Left lung (tissue), 10 donors: Measurements from ENCODE around the gene METTL27. TPM values are rescaled to one million over a fixed set of nuclear protein-coding genes. Genes with fewer than 3 reads are reported as not detected.

Experiments used
- ATAC-seq: fragments of 200-7000 bp; cut with Tn5 transposase; one replicate; pipeline ENCODE4 v1.9.1; 2020; ENCODE audit warnings: moderate library complexity
- DNase-seq, 4 donors: peaks; one replicate each; pipeline ENCODE4 v3.0.0-alpha.2; 2013 to 2020
- H3K27ac ChIP-seq, 2 donors: fragments of 200-600 bp; sonication (generic) in 1 of 2; one replicate each; pipeline versions ENCODE4 v1.5.0 to v1.8.0; 2020 to 2021
- H3K27me3 ChIP-seq, 2 donors: fragments of 200-600 bp; sonication (generic) in 1 of 2; one replicate each; pipeline versions ENCODE4 v1.5.0 to v1.8.0; 2020 to 2021
- H3K36me3 ChIP-seq, 2 donors: fragments of 200-600 bp; sonication (generic) in 1 of 2; one replicate each; pipeline versions ENCODE4 v1.5.0 to v1.8.0; 2020 to 2021
- H3K4me1 ChIP-seq, 2 donors: fragments of 200-600 bp; one replicate each; pipeline ENCODE4 v1.8.0; 2021
- H3K4me3 ChIP-seq, 2 donors: fragments of 200-600 bp; sonication (generic) in 1 of 2; one replicate each; pipeline versions ENCODE4 v1.5.0 to v1.8.0; 2020 to 2021; ENCODE audit warnings: mild to moderate bottlenecking in 1 of 2
- H3K9me3 ChIP-seq, 2 donors: fragments of 200-600 bp; sonication (generic) in 1 of 2; one replicate each; pipeline versions ENCODE4 v1.5.0 to v1.8.0; 2020 to 2021
- CTCF ChIP-seq, 2 donors: fragments of 200-600 bp; sonication (generic) in 1 of 2; IDR thresholded peaks; one replicate each; pipeline versions ENCODE4 v1.5.0 to v1.8.0; 2021; ENCODE audit warnings: antibody characterized with exemption in 2 of 2
- intact Hi-C, 2 donors: fragments of 100-400 bp; cut with DNase I; formaldehyde crosslinking; loops; one replicate each; pipeline versions ENCODE4 v1.11.2 to v1.14.2; 2022
- polyA plus RNA-seq, 6 donors: library from polyadenylated mRNA; unstranded; fragments of 120-200 nt; gene quantifications; one replicate each; pipeline ENCODE4 v1.2.1, GENCODE V29; 2013; ENCODE audit not compliant: insufficient read length in 6 of 6
- total RNA-seq, 2 donors: library from RNA; stranded (reverse); fragmentation: NEBNext Ultra II Directional; extraction: Animal tissue kit (Norgen Biotek cat#: 25700); gene quantifications; one replicate each; pipeline ENCODE4 v1.2.1, GENCODE V29; 2021
- donor health status: DM: no; HTN: yes; CAD: no.
- donor health status: DM: no; HTN: no; CAD: no.

Gene METTL27
- total and polyA plus RNA-seq, 8 donors = 1.5 to 6.4 (median 3.0) TPM

- no peak overlapping the region for H3K4me3 ChIP-seq
These were observed 16.5 kb upstream of the METTL27 start for GRCh38 chr7:73858807-73859206.

GRCh38 chr7:73856941-73857340, 14.6 kb upstream of the METTL27 start:
- no peaks in the 10 kb centered on the region for H3K9me3 ChIP-seq
- peaks cover 0 to 10% of the 10 kb centered on the region in 2 donors for H3K27me3 ChIP-seq
- no peak overlapping the region for H3K27ac ChIP-seq
- H3K4me3 ChIP-seq = no peak overlapping the region
- no peak for TF ChIP-seq CTCF (IDR thresholded peaks at IDR 0.05)
- DNase-seq (peak in 1 of 4 donors; percentile 11), ATAC-seq (no peak)
- no peaks in the 10 kb centered on the region for H3K36me3 ChIP-seq
- intact Hi-C loops = loop anchor here in 1 of 2 donors (5.0 kb wide), 1 partner anchor 45 kb away; no protein-coding TSS in a partner anchor
- peaks cover 7 to 9% of the 10 kb centered on the region in 2 donors for H3K4me1 ChIP-seq

More at GRCh38 chr7:73858807-73859206, 16.5 kb upstream of the METTL27 start:
- intact Hi-C loops = loop anchor here in 1 of 2 donors (5.0 kb wide), 1 partner anchor 47 kb away; no protein-coding TSS in a partner anchor
- ATAC-seq = no peak
- no peaks in the 10 kb centered on the region for H3K9me3 ChIP-seq
- TF ChIP-seq CTCF (IDR thresholded peaks at IDR 0.05) = no peak
- no peak for DNase-seq
- no peak overlapping the region for H3K27ac ChIP-seq
- H3K36me3 ChIP-seq = no peaks in the 10 kb centered on the region
- H3K4me1 ChIP-seq = peaks cover 7 to 9% of the 10 kb centered on the region in 2 donors
- H3K27me3 ChIP-seq = peaks cover 0 to 10% of the 10 kb centered on the region in 2 donors

- H3K4me3 ChIP-seq = no peak overlapping the region
- H3K36me3 ChIP-seq = no peaks in the 10 kb centered on the region
- peaks cover 15 to 20% of the 10 kb centered on the region in 2 donors for H3K4me1 ChIP-seq
- intact Hi-C loops = no loop called here
- no peaks in the 10 kb centered on the region for H3K9me3 ChIP-seq
- no peak for TF ChIP-seq CTCF (IDR thresholded peaks at IDR 0.05)
- ATAC-seq = no peak
- peaks cover 0 to 10% of the 10 kb centered on the region in 2 donors for H3K27me3 ChIP-seq
- H3K27ac ChIP-seq = no peak overlapping the region
- DNase-seq = peak in 1 of 4 donors; percentile 25
These were observed 10.2 kb upstream of the METTL27 start for GRCh38 chr7:73852500-73852899.

GRCh38 chr7:73851410-73852338, 9.4 kb upstream of the METTL27 start:
- H3K4me1 ChIP-seq = peaks cover 15 to 20% of the 10 kb centered on the region in 2 donors
- H3K9me3 ChIP-seq = no peaks in the 10 kb centered on the region
- ATAC-seq (peak; percentile 80), DNase-seq (no peak)
- H3K27me3 ChIP-seq = peaks cover 0 to 6% of the 10 kb centered on the region in 2 donors
- no peak for TF ChIP-seq CTCF (IDR thresholded peaks at IDR 0.05)
- no peaks in the 10 kb centered on the region for H3K36me3 ChIP-seq
- H3K4me3 ChIP-seq = no peak overlapping the region
- intact Hi-C loops = no loop called here
- H3K27ac ChIP-seq = peak overlapping the region; percentile 74 to 82

- Histone ChIP-seq H3K27ac (peak overlapping the region; percentile 74 to 82), H3K27me3 (peaks cover 0 to 2% of the 10 kb centered on the region in 2 donors), H3K36me3 (no peaks in the 10 kb centered on the region), H3K4me3 (no peak overlapping the region), H3K4me1 (peaks cover 14 to 25% of the 10 kb centered on the region in 2 donors), H3K9me3 (no peaks in the 10 kb centered on the region)
- ATAC-seq = peak; percentile 71
- TF ChIP-seq CTCF (IDR thresholded peaks at IDR 0.05) = no peak
- peak in 1 of 4 donors; percentile 24 for DNase-seq
- intact Hi-C loops = no loop called here
These were observed 8.5 kb upstream of the METTL27 start for GRCh38 chr7:73850781-73851207.
